IMR-90 (cell line): ENCODE measurements around the gene PPP1R1C. TPM values are rescaled to one million over a fixed set of nuclear protein-coding genes. Genes with fewer than 3 reads are reported as not detected.

Source experiments
- ATAC-seq: fragments of 200-7000 bp; cut with Tn5 transposase; 2 replicates; pipeline ENCODE4 v1.9.1; 2020; ENCODE audit warnings: low read depth, mild to moderate bottlenecking, moderate library complexity
- BruUV-seq: library from RNA; stranded (reverse); fragments of 400-500 nt; replicated peaks from 2 replicates; lab custom pipeline; 2021; lab: Mats Ljungman, UMichigan
- CTCF ChIA-PET: fragments of 300-600 bp; formaldehyde crosslinking; extraction: SDS; loops from one replicate; lab custom pipeline; 2021; ENCODE audit warnings: antibody characterized with exemption; lab: Yijun Ruan, JAX
- POLR2A ChIA-PET: fragments of 300-600 bp; sonication (Branson Sonifier 250); formaldehyde crosslinking; loops from one replicate; lab custom pipeline; 2022; ENCODE audit warnings: antibody characterized with exemption; ENCODE audit not compliant: unreplicated experiment; lab: Charles Lee
- DNase-seq: peaks from one replicate; pipeline ENCODE4 v3.0.0; 2013
- H2AFZ ChIP-seq: replicated peaks from 2 replicates; pipeline ENCODE3; 2013; ENCODE audit warnings: low read length, mild to moderate bottlenecking; ENCODE audit not compliant: poor library complexity
- H2AK5ac ChIP-seq: 2 replicates; pipeline ENCODE4 v1.6.1; 2013; ENCODE audit warnings: low read depth, low read length, inconsistent platforms
- H2AK9ac ChIP-seq: replicated peaks from 2 replicates; pipeline ENCODE3; 2013; ENCODE audit warnings: mild to moderate bottlenecking, low read depth, low read length, moderate library complexity; ENCODE audit not compliant: poor library complexity
- H2BK120ac ChIP-seq: 2 replicates; pipeline ENCODE4 v1.6.1; 2013; ENCODE audit warnings: low read depth, low read length, inconsistent platforms
- H2BK15ac ChIP-seq: 3 replicates; pipeline ENCODE4 v1.6.1; 2013; ENCODE audit warnings: low read depth, low read length, inconsistent platforms
- H2BK20ac ChIP-seq: 2 replicates; pipeline ENCODE4 v1.6.1; 2013; ENCODE audit warnings: low read depth, mild to moderate bottlenecking, inconsistent platforms, low read length, moderate library complexity
- H2BK5ac ChIP-seq: 2 replicates; pipeline ENCODE4 v1.6.1; 2013; ENCODE audit warnings: mild to moderate bottlenecking, low read depth, low read length, inconsistent platforms; ENCODE audit not compliant: poor library complexity, severe bottlenecking
- H3K14ac ChIP-seq: replicated peaks from 2 replicates; pipeline ENCODE4 v1.6.1; 2013; ENCODE audit warnings: low read depth, low read length, inconsistent platforms
- H3K18ac ChIP-seq: 2 replicates; pipeline ENCODE4 v1.6.1; 2013; ENCODE audit warnings: low read depth, low read length, control low read depth
- H3K23ac ChIP-seq: 2 replicates; pipeline ENCODE4 v1.6.1; 2013; ENCODE audit warnings: low read depth, low read length, inconsistent platforms
- H3K27ac ChIP-seq: 2 replicates; pipeline ENCODE4 v1.5.1; 2013; ENCODE audit warnings: mild to moderate bottlenecking, control low read depth, low read length; ENCODE audit not compliant: insufficient read depth
- H3K27me3 ChIP-seq: 2 replicates; pipeline ENCODE4 v1.6.1; 2013; ENCODE audit warnings: low read length; ENCODE audit not compliant: control insufficient read depth, insufficient read depth
- H3K36me3 ChIP-seq: 2 replicates; pipeline ENCODE4 v1.6.1; 2013; ENCODE audit warnings: low read length, mixed read lengths; ENCODE audit not compliant: control insufficient read depth, insufficient read depth
- H3K4ac ChIP-seq: 2 replicates; pipeline ENCODE4 v1.6.1; 2013; ENCODE audit warnings: low read depth, low read length, inconsistent platforms
- H3K4me1 ChIP-seq: 2 replicates; pipeline ENCODE4 v1.6.1; 2013; ENCODE audit warnings: low read length, mixed read lengths; ENCODE audit not compliant: control insufficient read depth, insufficient read depth
- H3K4me2 ChIP-seq: 2 replicates; pipeline ENCODE4 v1.6.1; 2013; ENCODE audit warnings: low read depth, mild to moderate bottlenecking, control low read depth, low read length, moderate library complexity
- H3K4me3 ChIP-seq: 2 replicates; pipeline ENCODE4 v1.5.1; 2013; ENCODE audit warnings: low read depth, mild to moderate bottlenecking, control low read depth, low read length, moderate library complexity; ENCODE audit not compliant: insufficient read depth
- H3K56ac ChIP-seq: 2 replicates; pipeline ENCODE4 v1.6.1; 2013; ENCODE audit warnings: low read length, inconsistent platforms; ENCODE audit not compliant: insufficient read depth; ENCODE audit errors: extremely low read depth
- H3K79me1 ChIP-seq, 2 experiments: 2 replicates each; pipeline ENCODE4 v1.6.1; 2013; ENCODE audit warnings: low read length in 2 of 2, inconsistent platforms in 1 of 2, low read depth in 1 of 2
- H3K9ac ChIP-seq: 2 replicates; pipeline ENCODE4 v1.6.1; 2013; ENCODE audit warnings: low read depth, low read length, control low read depth
- H3K9me1 ChIP-seq: 2 replicates; pipeline ENCODE4 v1.6.1; 2013; ENCODE audit warnings: low read length, inconsistent platforms; ENCODE audit not compliant: insufficient read depth
- H3K9me3 ChIP-seq: 2 replicates; pipeline ENCODE4 v1.6.1; 2013; ENCODE audit warnings: low read length; ENCODE audit not compliant: control insufficient read depth, insufficient read depth
- H4K20me1 ChIP-seq: 2 replicates; pipeline ENCODE4 v1.6.1; 2013; ENCODE audit warnings: low read length, inconsistent platforms; ENCODE audit not compliant: insufficient read depth
- H4K5ac ChIP-seq: 2 replicates; pipeline ENCODE4 v1.6.1; 2013; ENCODE audit warnings: mild to moderate bottlenecking, low read depth, low read length, control low read depth
- H4K8ac ChIP-seq, 2 experiments: 2 replicates each; pipeline ENCODE4 v1.6.1; 2013; ENCODE audit warnings: low read depth in 2 of 2, low read length in 2 of 2, control low read depth in 1 of 2, inconsistent platforms in 1 of 2
- H4K91ac ChIP-seq: 2 replicates; pipeline ENCODE4 v1.6.1; 2013; ENCODE audit warnings: low read depth, low read length, inconsistent platforms; ENCODE audit not compliant: insufficient read depth
- BHLHE40 ChIP-seq: fragments of 150-350 bp; IDR thresholded peaks from 2 replicates; pipeline ENCODE4 v1.6.1; 2016; ENCODE audit warnings: mild to moderate bottlenecking, low read depth, low read length
- CEBPB ChIP-seq: IDR thresholded peaks from 2 replicates; pipeline ENCODE4 v1.6.1; 2012; ENCODE audit warnings: low read depth, low read length, improper control_type of control experiment
- CHD1 ChIP-seq: IDR thresholded peaks from 2 replicates; pipeline ENCODE4 v1.6.1; 2012; ENCODE audit warnings: low read depth, low read length, improper control_type of control experiment
- CTCF ChIP-seq: conservative IDR thresholded peaks from 2 replicates; pipeline ENCODE4 v1.5.1; 2012; ENCODE audit warnings: mild to moderate bottlenecking, low read depth, low read length, improper control_type of control experiment
- ELK1 ChIP-seq: fragments of 150-350 bp; IDR thresholded peaks from 2 replicates; pipeline ENCODE4 v1.6.1; 2016; ENCODE audit warnings: low read depth, mild to moderate bottlenecking, low read length, moderate library complexity, borderline replicate concordance
- MAFK ChIP-seq: IDR thresholded peaks from 2 replicates; pipeline ENCODE4 v1.6.1; 2012; ENCODE audit warnings: low read depth, low read length, improper control_type of control experiment
- MXI1 ChIP-seq: IDR thresholded peaks from 2 replicates; pipeline ENCODE4 v1.6.1; 2012; ENCODE audit warnings: low read depth, mild to moderate bottlenecking, low read length, moderate library complexity, borderline replicate concordance
- NFE2L2 ChIP-seq: fragments of 150-350 bp; IDR thresholded peaks from 2 replicates; pipeline ENCODE4 v1.6.1; 2016; ENCODE audit warnings: low read depth, mild to moderate bottlenecking, low read length
- POLR2A ChIP-seq: IDR thresholded peaks from 2 replicates; pipeline ENCODE4 v1.6.1; 2012; ENCODE audit warnings: mild to moderate bottlenecking, low read depth, low read length
- RAD21 ChIP-seq: IDR thresholded peaks from 2 replicates; pipeline ENCODE4 v1.6.1; 2012; ENCODE audit warnings: low read length, improper control_type of control experiment
- RCOR1 ChIP-seq: IDR thresholded peaks from 2 replicates; pipeline ENCODE4 v1.6.1; 2012; ENCODE audit warnings: mild to moderate bottlenecking, low read length, improper control_type of control experiment; ENCODE audit not compliant: insufficient replicate concordance
- RFX5 ChIP-seq: IDR thresholded peaks from 2 replicates; pipeline ENCODE4 v1.8.0; 2012; ENCODE audit warnings: low read depth, mild to moderate bottlenecking, low read length, moderate library complexity
- SMC3 ChIP-seq: fragments of 150-350 bp; IDR thresholded peaks from 2 replicates; pipeline ENCODE4 v1.6.1; 2016; ENCODE audit warnings: low read depth, mild to moderate bottlenecking, antibody characterized with exemption, low read length, moderate library complexity
- USF2 ChIP-seq: fragments of 150-350 bp; IDR thresholded peaks from 2 replicates; pipeline ENCODE4 v1.6.1; 2017; ENCODE audit warnings: mild to moderate bottlenecking, antibody characterized with exemption, low read length, low read depth
- WGBS, 2 experiments: methylation state at CpG; one replicate each; pipeline versions ENCODE4 v1.1.5 to v1.1.7; 2013; ENCODE audit warnings: missing lambda C conversion rate in 2 of 2; ENCODE audit not compliant: insufficient read length in 1 of 2; ENCODE audit errors: extremely low coverage in 2 of 2; 5-methylcytosine and 5-hydroxymethylcytosine counted together
- dilution Hi-C: fragments of 300-500 bp; cut with HindIII; formaldehyde crosslinking; loops from one replicate; pipeline ENCODE4 v1.14.3; 2018; ENCODE audit warnings: low sequenced_read_pairs; ENCODE audit not compliant: unreplicated experiment
- in situ Hi-C: fragments of 300-500 bp; cut with MboI; formaldehyde crosslinking; loops from 3 replicates; pipeline ENCODE4 v1.14.3; 2019; ENCODE audit warnings: low sequenced_read_pairs, inconsistent platforms, mixed read lengths
- intact Hi-C: fragments of 100-400 bp; cut with micrococcal nuclease; formaldehyde crosslinking; loops from 2 replicates; pipeline ENCODE4 v1.10.0; 2022
- polyA plus RNA-seq, 3 experiments: library from polyadenylated mRNA; depleted of rRNA; stranded (reverse); fragments of >200 nt; gene quantifications; 2 replicates each; pipeline ENCODE4 v1.2.3, GENCODE V29; 2012; ENCODE audit warnings: low replicate concordance in 1 of 3
- total RNA-seq: library from RNA; depleted of rRNA; stranded (reverse); fragments of >200 nt; gene quantifications from 2 replicates; pipeline ENCODE4 v1.2.3, GENCODE V29; 2012

The PPP1R1C gene
- total and polyA plus RNA-seq, 2 of the 4 experiments (the other 2 are of a cell fraction), result 0.10 to 0.36 TPM

- Histone ChIP-seq H2AK5ac (no peak overlapping the region), H3K27me3 (no peaks in the 10 kb centered on the region), H2BK20ac (no peak overlapping the region), H3K23ac (no peak overlapping the region), H3K56ac (no peak overlapping the region), H3K9me3 (no peaks in the 10 kb centered on the region), H4K8ac (no peak overlapping the region), H4K20me1 (no peaks in the 10 kb centered on the region), H3K36me3 (no peaks in the 10 kb centered on the region), H3K4me3 (no peak overlapping the region), H2BK15ac (no peak overlapping the region), H3K4me1 (no peaks in the 10 kb centered on the region), H3K9me1 (no peaks in the 10 kb centered on the region), H4K91ac (no peak overlapping the region), H2AK9ac (no peak overlapping the region), H3K9ac (no peak overlapping the region), H3K4ac (no peak overlapping the region), H3K4me2 (no peak overlapping the region), H3K14ac (no peak overlapping the region), H3K18ac (no peak overlapping the region), H3K79me1 (no peaks in the 10 kb centered on the region), H2AFZ (no peak overlapping the region), H2BK5ac (no peak overlapping the region), H4K5ac (no peak overlapping the region), H3K27ac (no peak overlapping the region), H2BK120ac (no peak overlapping the region)
- CTCF ChIA-PET, result interaction anchor here (0.6 kb wide), 1 partner anchor 46 kb away, joined by 3 read pairs; no protein-coding TSS in a partner anchor
- in situ Hi-C loops (no loop called here), intact Hi-C loops (no loop called here), dilution Hi-C loops (no loop called here)
- POLR2A ChIA-PET, result interaction anchor here (0.6 kb wide), 2 partner anchors 70 to 695 kb away, joined by 3 read pairs; no protein-coding TSS in a partner anchor
- TF ChIP-seq NFE2L2 (no peak), BHLHE40 (no peak), CHD1 (no peak), RAD21 (no peak), ELK1 (no peak), MXI1 (no peak), SMC3 (no peak), RFX5 (no peak), MAFK (no peak), USF2 (no peak), CTCF (no peak), POLR2A (no peak), CEBPB (no peak), RCOR1 (no peak)
- no peak for ATAC-seq
- BruUV-seq, result no TSS peak
- no peak for DNase-seq
- WGBS, 2 experiments, result no CpG with 5 or more reads among the region's 2 CpGs
Measured at GRCh38 chr2:181991171-181991885, 5.7 kb downstream of the PPP1R1C start.
